HEK293 (cell line): Measurements from ENCODE around the gene C8G.

ENCODE experiments used
- CTCF ChIA-PET: fragments of 350-600 bp; formaldehyde crosslinking; extraction: SDS; loops from one replicate; lab custom pipeline; 2021; ENCODE audit warnings: antibody characterized with exemption; lab: Yijun Ruan, JAX
- POLR2A ChIA-PET: fragments of 300-600 bp; formaldehyde crosslinking; extraction: SDS; loops from one replicate; lab custom pipeline; 2020; ENCODE audit warnings: antibody characterized with exemption, inconsistent platforms; lab: Yijun Ruan, JAX
- H3K27ac ChIP-seq: fragments of 200-500 bp; sonication (Bioruptor generic); 2 replicates; pipeline ENCODE4 v1.5.1; 2014; ENCODE audit warnings: low read depth, low read length, control low read depth, inconsistent platforms; ENCODE audit errors: extremely low read depth
- H3K36me3 ChIP-seq, 2 experiments: fragments of 200-500 bp in 1 of 2; sonication (Bioruptor generic) in 1 of 2; 1 replicate in 1 of 2; 2 replicates in 1 of 2; pipeline ENCODE4 v1.5.1; 2014 to 2017; ENCODE audit warnings: inconsistent platforms in 2 of 2, low read length in 2 of 2; ENCODE audit not compliant: control insufficient read depth in 2 of 2, insufficient read depth in 1 of 2
- H3K4me1 ChIP-seq: fragments of 200-500 bp; sonication (Bioruptor generic); 2 replicates; pipeline ENCODE4 v1.5.1; 2014; ENCODE audit warnings: mild to moderate bottlenecking, low read length, inconsistent platforms; ENCODE audit not compliant: control insufficient read depth, insufficient read depth
- H3K4me3 ChIP-seq: 2 replicates; pipeline ENCODE4 v1.5.1; 2011; ENCODE audit warnings: low read depth, mild to moderate bottlenecking, control low read depth, low read length, moderate library complexity
- H3K9me3 ChIP-seq: fragments of 200-500 bp; sonication (Bioruptor generic); 2 replicates; pipeline ENCODE4 v1.5.1; 2014; ENCODE audit warnings: low read depth, low read length, inconsistent platforms; ENCODE audit not compliant: control insufficient read depth, insufficient read depth
- IKZF3 ChIP-seq: fragments of 450-650 bp; IDR thresholded peaks from 2 replicates; pipeline ENCODE4 v1.5.0; 2018; ENCODE audit warnings: missing biosample characterization, mild to moderate bottlenecking, missing genetic modification characterization, moderate library complexity
- KLF1 ChIP-seq: fragments of 450-650 bp; formaldehyde crosslinking; IDR thresholded peaks from 2 replicates; pipeline ENCODE4 v1.5.1; 2016; ENCODE audit warnings: missing biosample characterization, missing genetic modification characterization
- KLF16 ChIP-seq: fragments of 450-650 bp; formaldehyde crosslinking; IDR thresholded peaks from 2 replicates; pipeline ENCODE4 v1.5.1; 2017; ENCODE audit warnings: missing biosample characterization, missing genetic modification characterization
- MYNN ChIP-seq: fragments of 450-650 bp; formaldehyde crosslinking; IDR thresholded peaks from 2 replicates; pipeline ENCODE4 v1.5.1; 2016; ENCODE audit warnings: missing biosample characterization, missing genetic modification characterization, borderline replicate concordance
- TCF7L2 ChIP-seq: IDR thresholded peaks from 2 replicates; pipeline ENCODE4 v1.6.1; 2011; ENCODE audit warnings: low read depth, mild to moderate bottlenecking, inconsistent platforms, low read length, moderate library complexity, borderline replicate concordance
- TRIM28 ChIP-seq: IDR thresholded peaks from 2 replicates; pipeline ENCODE4 v1.6.1; 2011; ENCODE audit warnings: low read length, control low read depth, borderline replicate concordance
- YY1 ChIP-seq: fragments of 450-650 bp; formaldehyde crosslinking; IDR thresholded peaks from 2 replicates; pipeline ENCODE4 v1.5.1; 2018; ENCODE audit warnings: missing biosample characterization, missing genetic modification characterization
- YY2 ChIP-seq: fragments of 450-650 bp; formaldehyde crosslinking; IDR thresholded peaks from 2 replicates; pipeline ENCODE4 v1.5.1; 2016; ENCODE audit warnings: missing biosample characterization, missing genetic modification characterization
- ZBTB1 ChIP-seq: fragments of 450-650 bp; formaldehyde crosslinking; IDR thresholded peaks from 2 replicates; pipeline ENCODE4 v1.5.1; 2016; ENCODE audit warnings: missing biosample characterization, missing genetic modification characterization
- ZBTB21 ChIP-seq: fragments of 450-650 bp; formaldehyde crosslinking; IDR thresholded peaks from 2 replicates; pipeline ENCODE4 v1.5.1; 2017; ENCODE audit warnings: missing biosample characterization, missing genetic modification characterization
- ZEB2 ChIP-seq: fragments of 450-650 bp; formaldehyde crosslinking; IDR thresholded peaks from 2 replicates; pipeline ENCODE4 v1.5.1; 2016; ENCODE audit warnings: missing biosample characterization, missing genetic modification characterization
- ZIC2 ChIP-seq: fragments of 450-650 bp; formaldehyde crosslinking; IDR thresholded peaks from 2 replicates; pipeline ENCODE4 v1.5.1; 2016; ENCODE audit warnings: missing biosample characterization, missing genetic modification characterization
- ZNF114 ChIP-seq: fragments of 450-650 bp; formaldehyde crosslinking; IDR thresholded peaks from 2 replicates; pipeline ENCODE4 v1.5.0; 2017; ENCODE audit warnings: missing biosample characterization, missing genetic modification characterization
- ZNF2 ChIP-seq: fragments of 450-650 bp; formaldehyde crosslinking; IDR thresholded peaks from 2 replicates; pipeline ENCODE4 v1.5.1; 2016; ENCODE audit warnings: missing biosample characterization, missing genetic modification characterization
- ZNF211 ChIP-seq: fragments of 450-650 bp; formaldehyde crosslinking; IDR thresholded peaks from 2 replicates; pipeline ENCODE4 v1.5.1; 2016; ENCODE audit warnings: low read depth, missing biosample characterization, missing genetic modification characterization
- ZNF311 ChIP-seq: fragments of 450-650 bp; formaldehyde crosslinking; IDR thresholded peaks from 2 replicates; pipeline ENCODE4 v1.5.1; 2017; ENCODE audit warnings: missing biosample characterization, missing genetic modification characterization, borderline replicate concordance
- ZNF473 ChIP-seq: fragments of 450-650 bp; formaldehyde crosslinking; IDR thresholded peaks from 2 replicates; pipeline ENCODE4 v1.5.1; 2017; ENCODE audit warnings: missing biosample characterization, missing genetic modification characterization
- ZNF501 ChIP-seq: fragments of 450-650 bp; formaldehyde crosslinking; IDR thresholded peaks from 2 replicates; pipeline ENCODE4 v1.5.1; 2016; ENCODE audit warnings: missing biosample characterization, missing genetic modification characterization
- ZNF514 ChIP-seq: fragments of 450-650 bp; formaldehyde crosslinking; IDR thresholded peaks from 2 replicates; pipeline ENCODE4 v1.5.1; 2016; ENCODE audit warnings: missing biosample characterization, missing genetic modification characterization
- ZNF544 ChIP-seq: fragments of 450-650 bp; formaldehyde crosslinking; IDR thresholded peaks from 2 replicates; pipeline ENCODE4 v1.5.0; 2017; ENCODE audit warnings: missing biosample characterization, missing genetic modification characterization
- ZNF558 ChIP-seq: fragments of 450-650 bp; formaldehyde crosslinking; IDR thresholded peaks from 2 replicates; pipeline ENCODE4 v1.5.1; 2016; ENCODE audit warnings: missing biosample characterization, missing genetic modification characterization
- ZNF621 ChIP-seq: fragments of 450-650 bp; formaldehyde crosslinking; IDR thresholded peaks from 2 replicates; pipeline ENCODE4 v1.5.1; 2017; ENCODE audit warnings: missing biosample characterization, missing genetic modification characterization
- ZNF677 ChIP-seq: fragments of 450-650 bp; IDR thresholded peaks from 2 replicates; pipeline ENCODE4 v1.5.0; 2018; ENCODE audit warnings: missing biosample characterization, mild to moderate bottlenecking, missing genetic modification characterization, moderate library complexity
- ZNF776 ChIP-seq: fragments of 450-650 bp; formaldehyde crosslinking; IDR thresholded peaks from 2 replicates; pipeline ENCODE4 v1.5.0; 2017; ENCODE audit warnings: missing biosample characterization, missing genetic modification characterization, borderline replicate concordance
- ZNF777 ChIP-seq: fragments of 450-650 bp; formaldehyde crosslinking; IDR thresholded peaks from 2 replicates; pipeline ENCODE4 v1.5.1; 2017; ENCODE audit warnings: missing biosample characterization, missing genetic modification characterization, borderline replicate concordance
- ZNF785 ChIP-seq: fragments of 450-650 bp; formaldehyde crosslinking; IDR thresholded peaks from 2 replicates; pipeline ENCODE4 v1.5.1; 2016; ENCODE audit warnings: missing biosample characterization, missing genetic modification characterization
- ZNF791 ChIP-seq: fragments of 450-650 bp; formaldehyde crosslinking; IDR thresholded peaks from 2 replicates; pipeline ENCODE4 v1.5.1; 2016; ENCODE audit warnings: missing biosample characterization, missing genetic modification characterization
- ZNF792 ChIP-seq: fragments of 450-650 bp; formaldehyde crosslinking; IDR thresholded peaks from 2 replicates; pipeline ENCODE4 v1.5.1; 2016; ENCODE audit warnings: missing biosample characterization, missing genetic modification characterization
- TF ChIP-seq, protein P1 (sequence below): fragments of 450-650 bp; formaldehyde crosslinking; IDR thresholded peaks from 2 replicates; pipeline ENCODE4 v1.5.1; 2016; ENCODE audit warnings: missing biosample characterization, missing genetic modification characterization
- TF ChIP-seq, protein P2 (sequence below): sonication (generic); formaldehyde crosslinking; IDR thresholded peaks from 2 replicates; pipeline ENCODE4 v1.8.1; 2022; ENCODE audit warnings: mild to moderate bottlenecking, moderate library complexity, missing genetic modification reagents
- TF ChIP-seq, protein P3 (sequence below): fragments of 450-650 bp; formaldehyde crosslinking; IDR thresholded peaks from 2 replicates; pipeline ENCODE4 v1.5.1; 2017; ENCODE audit warnings: missing biosample characterization, missing genetic modification characterization
- TF ChIP-seq, protein P4 (sequence below): fragments of 450-650 bp; formaldehyde crosslinking; IDR thresholded peaks from 2 replicates; pipeline ENCODE4 v1.5.1; 2017; ENCODE audit warnings: missing biosample characterization, missing genetic modification characterization

Gene C8G

DNA sequence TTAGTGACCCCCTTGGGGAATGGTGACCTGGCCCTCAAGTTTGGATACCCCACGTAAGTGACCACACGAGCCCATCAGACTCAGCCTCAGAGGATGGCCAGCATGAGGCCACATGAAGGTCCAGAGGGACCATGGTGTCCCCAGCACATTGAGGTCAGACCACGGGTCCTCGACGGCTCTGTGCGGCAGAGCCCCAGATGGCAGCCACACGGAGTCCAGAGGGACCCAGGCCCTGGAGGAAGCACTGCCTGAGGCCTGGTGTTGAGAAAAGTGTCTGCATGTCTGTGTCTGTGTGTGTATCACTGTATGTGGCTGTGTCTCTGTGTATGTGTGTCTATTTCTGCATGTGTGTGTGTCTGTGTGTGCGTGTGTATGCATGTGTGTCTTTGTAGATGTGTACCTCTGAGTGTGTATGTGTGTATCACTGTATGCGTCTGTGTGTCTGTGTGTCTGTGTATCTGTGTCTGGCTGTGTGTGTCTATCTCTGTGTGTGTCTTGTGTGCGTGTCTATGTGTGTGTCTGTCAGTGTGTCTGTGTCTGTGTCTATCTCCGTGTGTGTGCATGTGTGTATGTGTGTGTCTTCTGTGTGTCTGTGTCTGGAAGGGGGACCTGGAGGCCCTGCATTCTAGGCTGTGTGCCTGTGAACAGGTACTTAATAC is 38.7 kb downstream of the C8G start:
- no peaks in the 10 kb centered on the region for H3K9me3 ChIP-seq
- ChIA-PET POLR2A (no interaction called here), CTCF (no interaction called here)
- H3K4me3 ChIP-seq = no peak overlapping the region
- H3K36me3 ChIP-seq = no peaks in the 10 kb centered on the region
- H3K27ac ChIP-seq = no peak overlapping the region
- H3K4me1 ChIP-seq = no peaks in the 10 kb centered on the region
- TF ChIP-seq ZNF558 (tag by site-specific recombination) (no peak), ZNF473 (tag by site-specific recombination) (0 out of 2 replicates have a peak, but pooled peaks have one; percentile 54), ZNF791 (tag by site-specific recombination) (no peak), TRIM28 (no peak), IKZF3 (no peak), MYNN (tag by site-specific recombination) (no peak), KLF16 (tag by site-specific recombination) (no peak), ZBTB1 (no peak), TCF7L2 (no peak), ZNF211 (tag by site-specific recombination) (no peak), ZNF677 (tag by site-specific recombination) (no peak), KLF1 (tag by site-specific recombination) (peak; percentile 25; the same call in 1 of the 2 replicates), ZIC2 (tag by site-specific recombination) (no peak), ZNF777 (tag by site-specific recombination) (0 out of 2 replicates have a peak, but pooled peaks have one; percentile 47), ZEB2 (no peak), ZNF621 (tag by site-specific recombination) (no peak), YY1 (tag by site-specific recombination) (no peak), ZNF776 (tag by site-specific recombination) (peak; percentile 69; the same call in 1 of the 2 replicates), ZNF785 (0 out of 2 replicates have a peak, but pooled peaks have one; percentile 36), ZNF501 (tag by site-specific recombination) (no peak), ZNF311 (tag by site-specific recombination) (peak; percentile 90; the same call in 1 of the 2 replicates), ZNF2 (tag by site-specific recombination) (no peak), ZNF114 (no peak), YY2 (tag by site-specific recombination) (no peak), ZNF514 (tag by site-specific recombination) (no peak), ZBTB21 (tag by site-specific recombination) (no peak), ZNF544 (tag by site-specific recombination) (0 out of 2 replicates have a peak, but pooled peaks have one; percentile 53), ZNF792 (tag by site-specific recombination) (no peak)
- TF ChIP-seq, protein P1, sequence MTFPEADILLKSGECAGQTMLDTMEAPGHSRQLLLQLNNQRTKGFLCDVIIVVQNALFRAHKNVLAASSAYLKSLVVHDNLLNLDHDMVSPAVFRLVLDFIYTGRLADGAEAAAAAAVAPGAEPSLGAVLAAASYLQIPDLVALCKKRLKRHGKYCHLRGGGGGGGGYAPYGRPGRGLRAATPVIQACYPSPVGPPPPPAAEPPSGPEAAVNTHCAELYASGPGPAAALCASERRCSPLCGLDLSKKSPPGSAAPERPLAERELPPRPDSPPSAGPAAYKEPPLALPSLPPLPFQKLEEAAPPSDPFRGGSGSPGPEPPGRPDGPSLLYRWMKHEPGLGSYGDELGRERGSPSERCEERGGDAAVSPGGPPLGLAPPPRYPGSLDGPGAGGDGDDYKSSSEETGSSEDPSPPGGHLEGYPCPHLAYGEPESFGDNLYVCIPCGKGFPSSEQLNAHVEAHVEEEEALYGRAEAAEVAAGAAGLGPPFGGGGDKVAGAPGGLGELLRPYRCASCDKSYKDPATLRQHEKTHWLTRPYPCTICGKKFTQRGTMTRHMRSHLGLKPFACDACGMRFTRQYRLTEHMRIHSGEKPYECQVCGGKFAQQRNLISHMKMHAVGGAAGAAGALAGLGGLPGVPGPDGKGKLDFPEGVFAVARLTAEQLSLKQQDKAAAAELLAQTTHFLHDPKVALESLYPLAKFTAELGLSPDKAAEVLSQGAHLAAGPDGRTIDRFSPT (tag by site-specific recombination) = no peak
- TF ChIP-seq, protein P2, sequence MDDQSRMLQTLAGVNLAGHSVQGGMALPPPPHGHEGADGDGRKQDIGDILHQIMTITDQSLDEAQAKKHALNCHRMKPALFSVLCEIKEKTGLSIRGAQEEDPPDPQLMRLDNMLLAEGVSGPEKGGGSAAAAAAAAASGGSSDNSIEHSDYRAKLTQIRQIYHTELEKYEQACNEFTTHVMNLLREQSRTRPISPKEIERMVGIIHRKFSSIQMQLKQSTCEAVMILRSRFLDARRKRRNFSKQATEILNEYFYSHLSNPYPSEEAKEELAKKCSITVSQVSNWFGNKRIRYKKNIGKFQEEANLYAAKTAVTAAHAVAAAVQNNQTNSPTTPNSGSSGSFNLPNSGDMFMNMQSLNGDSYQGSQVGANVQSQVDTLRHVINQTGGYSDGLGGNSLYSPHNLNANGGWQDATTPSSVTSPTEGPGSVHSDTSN (CRISPR knock-in tag) = no peak
- TF ChIP-seq, protein P3, sequence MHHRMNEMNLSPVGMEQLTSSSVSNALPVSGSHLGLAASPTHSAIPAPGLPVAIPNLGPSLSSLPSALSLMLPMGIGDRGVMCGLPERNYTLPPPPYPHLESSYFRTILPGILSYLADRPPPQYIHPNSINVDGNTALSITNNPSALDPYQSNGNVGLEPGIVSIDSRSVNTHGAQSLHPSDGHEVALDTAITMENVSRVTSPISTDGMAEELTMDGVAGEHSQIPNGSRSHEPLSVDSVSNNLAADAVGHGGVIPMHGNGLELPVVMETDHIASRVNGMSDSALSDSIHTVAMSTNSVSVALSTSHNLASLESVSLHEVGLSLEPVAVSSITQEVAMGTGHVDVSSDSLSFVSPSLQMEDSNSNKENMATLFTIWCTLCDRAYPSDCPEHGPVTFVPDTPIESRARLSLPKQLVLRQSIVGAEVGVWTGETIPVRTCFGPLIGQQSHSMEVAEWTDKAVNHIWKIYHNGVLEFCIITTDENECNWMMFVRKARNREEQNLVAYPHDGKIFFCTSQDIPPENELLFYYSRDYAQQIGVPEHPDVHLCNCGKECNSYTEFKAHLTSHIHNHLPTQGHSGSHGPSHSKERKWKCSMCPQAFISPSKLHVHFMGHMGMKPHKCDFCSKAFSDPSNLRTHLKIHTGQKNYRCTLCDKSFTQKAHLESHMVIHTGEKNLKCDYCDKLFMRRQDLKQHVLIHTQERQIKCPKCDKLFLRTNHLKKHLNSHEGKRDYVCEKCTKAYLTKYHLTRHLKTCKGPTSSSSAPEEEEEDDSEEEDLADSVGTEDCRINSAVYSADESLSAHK (tag by site-specific recombination) = no peak
- TF ChIP-seq, protein P4, sequence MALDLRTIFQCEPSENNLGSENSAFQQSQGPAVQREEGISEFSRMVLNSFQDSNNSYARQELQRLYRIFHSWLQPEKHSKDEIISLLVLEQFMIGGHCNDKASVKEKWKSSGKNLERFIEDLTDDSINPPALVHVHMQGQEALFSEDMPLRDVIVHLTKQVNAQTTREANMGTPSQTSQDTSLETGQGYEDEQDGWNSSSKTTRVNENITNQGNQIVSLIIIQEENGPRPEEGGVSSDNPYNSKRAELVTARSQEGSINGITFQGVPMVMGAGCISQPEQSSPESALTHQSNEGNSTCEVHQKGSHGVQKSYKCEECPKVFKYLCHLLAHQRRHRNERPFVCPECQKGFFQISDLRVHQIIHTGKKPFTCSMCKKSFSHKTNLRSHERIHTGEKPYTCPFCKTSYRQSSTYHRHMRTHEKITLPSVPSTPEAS (tag by site-specific recombination) = peak; percentile 96
